ENCODE data around the gene PTTG1. TPM values are rescaled to one million over a fixed set of nuclear protein-coding genes. Genes with fewer than 3 reads are reported as not detected.
A peak's percentile ranks its signal among the peaks of the same experiment; 100 is the strongest.

The PTTG1 gene
- total RNA-seq, 2 experiments from 2014 or later = 132 to 139 TPM

DNA sequence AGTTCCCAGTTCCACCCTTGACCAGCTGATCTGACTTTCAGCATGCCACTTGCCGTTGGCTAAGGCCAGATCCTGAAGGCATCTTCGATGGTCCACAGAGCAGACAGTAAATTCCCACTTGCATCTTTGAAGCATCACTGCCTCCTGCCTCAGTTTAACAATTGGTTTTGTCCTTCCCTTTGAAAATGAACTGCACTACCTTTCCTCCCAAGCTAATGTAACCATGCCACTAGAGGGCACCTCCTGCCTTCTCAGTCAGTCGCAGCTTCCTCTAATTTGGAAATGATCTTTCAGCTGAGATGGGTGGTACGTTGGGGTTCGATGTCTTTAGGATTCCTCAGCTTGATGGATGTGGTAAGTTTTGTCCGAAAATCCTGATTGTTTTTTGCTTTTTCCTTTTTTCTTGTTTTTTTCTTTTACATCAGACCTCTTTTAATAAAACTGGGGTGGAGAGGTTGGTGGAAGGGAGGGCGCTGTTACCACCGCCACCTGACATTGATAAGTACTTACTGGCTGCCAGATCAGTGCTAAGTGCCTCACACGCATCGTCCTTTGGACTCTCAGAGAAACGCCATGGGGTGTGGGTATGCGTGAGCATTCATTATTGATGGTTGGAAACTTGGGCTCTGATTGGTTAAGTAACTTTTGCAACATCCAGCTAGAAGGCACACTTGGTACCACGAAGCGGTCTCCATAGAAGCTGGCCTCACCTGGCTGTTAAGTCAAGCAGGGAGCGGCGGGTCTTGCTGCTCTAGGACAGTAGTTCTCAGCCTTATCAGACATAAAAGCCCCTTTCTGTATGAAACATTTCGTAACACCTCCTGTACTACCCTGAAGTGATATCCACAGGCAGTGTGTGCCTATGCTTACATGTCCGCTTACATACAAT, 16.9 kb downstream of the PTTG1 start:
- intact Hi-C loops (cut with micrococcal nuclease) = loop anchor here (1.0 to 5.0 kb wide), 3 partner anchors 29 to 349 kb away; no protein-coding TSS in a partner anchor
- H3K27ac Mint-ChIP-seq = peak overlapping the region; percentile 99
- no peaks in the 10 kb centered on the region for H3K36me3 Mint-ChIP-seq (ENCODE audit: low read depth)
- CTCF ChIA-PET = interaction anchor here (0.6 to 7.7 kb wide), 59 partner anchors 9 to 1113 kb away, joined by 3 to 195 read pairs (median 4); partner anchors contain the start of genes FAM200C, PTTG1 and SLU7
- H3K27me3 Mint-ChIP-seq = peaks cover 5% of the 10 kb centered on the region
- TF ChIP-seq, protein P1, sequence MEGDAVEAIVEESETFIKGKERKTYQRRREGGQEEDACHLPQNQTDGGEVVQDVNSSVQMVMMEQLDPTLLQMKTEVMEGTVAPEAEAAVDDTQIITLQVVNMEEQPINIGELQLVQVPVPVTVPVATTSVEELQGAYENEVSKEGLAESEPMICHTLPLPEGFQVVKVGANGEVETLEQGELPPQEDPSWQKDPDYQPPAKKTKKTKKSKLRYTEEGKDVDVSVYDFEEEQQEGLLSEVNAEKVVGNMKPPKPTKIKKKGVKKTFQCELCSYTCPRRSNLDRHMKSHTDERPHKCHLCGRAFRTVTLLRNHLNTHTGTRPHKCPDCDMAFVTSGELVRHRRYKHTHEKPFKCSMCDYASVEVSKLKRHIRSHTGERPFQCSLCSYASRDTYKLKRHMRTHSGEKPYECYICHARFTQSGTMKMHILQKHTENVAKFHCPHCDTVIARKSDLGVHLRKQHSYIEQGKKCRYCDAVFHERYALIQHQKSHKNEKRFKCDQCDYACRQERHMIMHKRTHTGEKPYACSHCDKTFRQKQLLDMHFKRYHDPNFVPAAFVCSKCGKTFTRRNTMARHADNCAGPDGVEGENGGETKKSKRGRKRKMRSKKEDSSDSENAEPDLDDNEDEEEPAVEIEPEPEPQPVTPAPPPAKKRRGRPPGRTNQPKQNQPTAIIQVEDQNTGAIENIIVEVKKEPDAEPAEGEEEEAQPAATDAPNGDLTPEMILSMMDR (IDR thresholded peaks at IDR 0.05) = peak; percentile 69
- DNase-seq = peak; percentile 77
- ATAC-seq = peak; percentile 65
- POLR2A ChIA-PET = interaction anchor here (0.6 to 3.7 kb wide), 11 partner anchors 9 to 648 kb away, joined by 3 to 41 read pairs (median 5); partner anchors contain the start of gene SLU7
- H3K4me3 Mint-ChIP-seq = peak overlapping the region; percentile 78
- peaks cover 57% of the 10 kb centered on the region for H3K4me1 Mint-ChIP-seq (ENCODE audit: low read depth)
- H3K9me3 Mint-ChIP-seq = no peaks in the 10 kb centered on the region

DNA sequence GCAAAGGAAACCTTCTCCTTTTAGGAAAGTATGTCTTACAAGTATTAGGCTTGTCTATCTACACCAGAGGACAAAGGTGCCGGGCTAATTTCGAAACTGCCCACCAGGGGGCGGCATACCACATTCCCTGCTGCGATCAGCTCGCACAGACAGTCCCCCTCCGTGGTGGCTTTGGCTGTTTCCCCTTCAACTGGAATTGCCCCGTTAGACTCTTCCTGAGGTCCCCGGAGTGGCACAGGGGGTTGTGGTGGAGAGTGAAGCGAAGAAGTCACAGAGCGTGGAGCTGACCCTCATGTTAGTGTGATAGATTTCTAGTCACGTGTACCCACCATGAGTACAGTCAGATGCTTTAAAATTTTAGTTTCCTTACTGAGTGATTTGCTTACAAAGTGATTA, 17.5 kb downstream of the PTTG1 start:
- peak overlapping the region; percentile 99 for H3K27ac Mint-ChIP-seq
- ChIA-PET CTCF (interaction anchor here (0.5 to 7.7 kb wide), 34 partner anchors 8 to 987 kb away, joined by 3 to 195 read pairs (median 6); partner anchors contain the start of genes PTTG1 and SLU7), POLR2A (interaction anchor here (1.1 to 3.7 kb wide), 8 partner anchors 10 to 68 kb away, joined by 3 to 41 read pairs (median 6); partner anchors contain the start of gene SLU7)
- H3K4me1 Mint-ChIP-seq (ENCODE audit: low read depth) = peaks cover 61% of the 10 kb centered on the region
- no peaks in the 10 kb centered on the region for H3K36me3 Mint-ChIP-seq (ENCODE audit: low read depth)
- no peaks in the 10 kb centered on the region for H3K9me3 Mint-ChIP-seq
- ATAC-seq (peak; percentile 78), DNase-seq (peak; percentile 95)
- intact Hi-C loops (cut with micrococcal nuclease) = loop anchor here (1.0 to 5.0 kb wide), 3 partner anchors 28 to 348 kb away; no protein-coding TSS in a partner anchor
- H3K27me3 Mint-ChIP-seq = peaks cover 5% of the 10 kb centered on the region
- TF ChIP-seq, protein P1 (IDR thresholded peaks at IDR 0.05) = peak; percentile 84
- H3K4me3 Mint-ChIP-seq = peak overlapping the region; percentile 78

DNA sequence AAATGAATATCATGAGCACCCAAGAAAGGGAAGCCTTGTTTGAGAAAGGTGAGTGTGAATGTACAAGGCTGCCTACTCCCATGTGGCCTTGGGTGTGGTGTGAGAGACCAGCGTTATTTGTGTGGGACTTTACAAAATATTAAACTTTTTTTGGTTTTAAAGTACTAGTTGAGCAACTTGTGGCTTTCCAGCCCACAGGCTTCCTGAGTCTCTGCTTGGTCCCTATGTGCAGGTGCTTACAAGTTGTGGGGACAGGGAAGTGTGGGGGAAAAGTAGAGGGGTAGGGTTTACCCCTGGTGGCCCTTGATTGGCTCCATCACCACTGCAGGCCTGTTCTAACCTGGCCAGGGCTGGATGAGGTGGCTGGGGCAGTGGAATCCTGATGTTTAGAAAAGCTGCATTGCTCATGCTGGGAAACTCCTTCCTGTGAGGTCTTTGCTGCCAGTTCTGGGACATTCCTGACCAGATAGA, 19.7 kb downstream of the PTTG1 start:
- peaks cover 67% of the 10 kb centered on the region for H3K4me1 Mint-ChIP-seq (ENCODE audit: low read depth)
- no peak for DNase-seq
- ChIA-PET POLR2A (interaction anchor here (1.0 to 1.6 kb wide), 2 partner anchors 13 to 26 kb away, joined by 3 to 9 read pairs; no protein-coding TSS in a partner anchor), CTCF (interaction anchor here (0.8 to 7.7 kb wide), 5 partner anchors 17 to 67 kb away, joined by 5 to 195 read pairs (median 76); no protein-coding TSS in a partner anchor)
- no peak overlapping the region for H3K4me3 Mint-ChIP-seq
- peak overlapping the region; percentile 43 for H3K27ac Mint-ChIP-seq
- H3K27me3 Mint-ChIP-seq = no peaks in the 10 kb centered on the region
- TF ChIP-seq, protein P1 (IDR thresholded peaks at IDR 0.05) = no peak
- H3K36me3 Mint-ChIP-seq (ENCODE audit: low read depth) = no peaks in the 10 kb centered on the region
- ATAC-seq = no peak
- intact Hi-C loops (cut with micrococcal nuclease) = no loop called here
- H3K9me3 Mint-ChIP-seq = no peaks in the 10 kb centered on the region

DNA sequence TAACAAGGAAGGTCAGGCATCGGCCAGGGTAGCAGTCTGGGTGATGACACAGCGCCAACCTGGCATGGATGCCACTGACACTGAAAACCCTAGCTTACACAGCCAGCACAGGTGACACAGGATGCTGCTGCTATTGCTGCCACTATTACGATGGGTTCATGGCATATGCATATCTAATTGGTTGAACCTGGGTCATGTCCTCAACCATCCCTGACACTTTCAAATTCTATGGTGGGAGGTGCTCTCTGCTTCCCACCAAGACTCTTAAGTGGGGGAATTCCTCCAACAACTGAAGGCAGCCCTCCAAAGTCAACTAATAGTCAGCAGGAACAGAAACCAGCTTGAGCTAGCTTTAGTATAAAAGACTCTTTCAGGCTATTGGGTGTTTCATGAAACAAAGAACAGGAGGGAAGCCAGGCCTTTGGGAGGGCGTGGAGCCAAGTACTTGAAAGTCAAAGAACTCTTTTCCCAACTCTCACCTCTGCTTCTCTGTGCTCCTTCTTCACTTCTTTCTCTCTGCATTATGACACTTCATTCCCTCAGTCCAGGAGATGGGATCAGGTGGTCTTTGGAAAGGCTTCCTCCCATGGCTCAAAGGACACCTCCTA, 21.3 kb downstream of the PTTG1 start:
- ATAC-seq (no peak), DNase-seq (no peak)
- ChIA-PET POLR2A (interaction anchor here (1.6 kb wide), 1 partner anchor 25 kb away, joined by 9 read pairs; no protein-coding TSS in a partner anchor), CTCF (interaction anchor here (2.8 to 7.7 kb wide), 3 partner anchors 24 to 66 kb away, joined by 8 to 195 read pairs (median 156); no protein-coding TSS in a partner anchor)
- Mint-ChIP-seq H3K4me3 (no peak overlapping the region), H3K4me1 (ENCODE audit: low read depth) (peaks cover 57% of the 10 kb centered on the region), H3K36me3 (ENCODE audit: low read depth) (no peaks in the 10 kb centered on the region), H3K27me3 (no peaks in the 10 kb centered on the region), H3K27ac (peak overlapping the region; percentile 36), H3K9me3 (no peaks in the 10 kb centered on the region)
- TF ChIP-seq, protein P1 (IDR thresholded peaks at IDR 0.05) = no peak
- intact Hi-C loops (cut with micrococcal nuclease) = no loop called here

Measured in activated CD8-positive, alpha-beta T cell treated with anti-CD3 and anti-CD28 coated beads for 36 hours (primary cell).